ENCODE results near the gene ARHGAP10. TPM values are rescaled to one million over a fixed set of nuclear protein-coding genes. Genes with fewer than 3 reads are reported as not detected.

ARHGAP10 gene
- total RNA-seq, 3 donors from 2014 or later (not counting 1 experiment from before 2014, with no cell fraction given), result 13.9 to 28.7 (median 23.2) TPM

- peak; percentile 58 for TF ChIP-seq CTCF (IDR thresholded peaks at IDR 0.05)
- peak in 2 of 3 donors; percentile 70 to 76 for ATAC-seq
Observed at GRCh38 chr4:147984065-147984777, 252.3 kb downstream of the ARHGAP10 start.

GRCh38 chr4:147984778-147985138 is 252.9 kb downstream of the ARHGAP10 start:
- DNase-seq (no peak), ATAC-seq (no peak)
- Mint-ChIP-seq H3K36me3 (no peaks in the 10 kb centered on the region), H3K4me3 (no peak overlapping the region), H3K9me3 (no peaks in the 10 kb centered on the region), H3K27me3 (ENCODE audit: low read depth in 2 of 2) (no peaks in the 10 kb centered on the region), H3K4me1 (peaks cover 32 to 40% of the 10 kb centered on the region in 2 donors), H3K27ac (no peak overlapping the region)
- TF ChIP-seq CTCF (IDR thresholded peaks at IDR 0.05), result no peak
- 92% methylated on average over 2 of the region's 2 CpGs for WGBS (ENCODE audit: insufficient coverage)
- Histone ChIP-seq H3K4me3 (ENCODE audit: low read length) (no peak overlapping the region), H3K36me3 (ENCODE audit: control insufficient read depth, insufficient read depth, low read length) (no peaks in the 10 kb centered on the region), H3K27me3 (ENCODE audit: control insufficient read depth, insufficient read depth, low read length) (no peaks in the 10 kb centered on the region), H3K4me1 (ENCODE audit: control insufficient read depth, insufficient read depth, low read length) (no peaks in the 10 kb centered on the region), H3K27ac (ENCODE audit: low read length) (no peak overlapping the region), H3K9me3 (ENCODE audit: control insufficient read depth, insufficient read depth, low read length) (no peaks in the 10 kb centered on the region)
- intact Hi-C loops (cut with micrococcal nuclease), result no loop called here

More at GRCh38 chr4:147984065-147984777, 252.3 kb downstream of the ARHGAP10 start:
- 86% methylated on average over 14 of the region's 15 CpGs for WGBS (ENCODE audit: insufficient coverage)
- Histone ChIP-seq H3K4me1 (ENCODE audit: control insufficient read depth, insufficient read depth, low read length) (no peaks in the 10 kb centered on the region), H3K27ac (ENCODE audit: low read length) (no peak overlapping the region), H3K27me3 (ENCODE audit: control insufficient read depth, insufficient read depth, low read length) (no peaks in the 10 kb centered on the region), H3K4me3 (ENCODE audit: low read length) (no peak overlapping the region), H3K9me3 (ENCODE audit: control insufficient read depth, insufficient read depth, low read length) (no peaks in the 10 kb centered on the region), H3K36me3 (ENCODE audit: control insufficient read depth, insufficient read depth, low read length) (no peaks in the 10 kb centered on the region)
- DNase-seq, result peak in 1 of 2 donors; percentile 54
- Mint-ChIP-seq H3K9me3 (no peaks in the 10 kb centered on the region), H3K4me3 (no peak overlapping the region), H3K27ac (no peak overlapping the region), H3K36me3 (no peaks in the 10 kb centered on the region), H3K4me1 (peaks cover 37 to 40% of the 10 kb centered on the region in 2 donors), H3K27me3 (ENCODE audit: low read depth in 2 of 2) (no peaks in the 10 kb centered on the region)
- intact Hi-C loops (cut with micrococcal nuclease), result no loop called here

- Mint-ChIP-seq H3K27ac (no peak overlapping the region), H3K27me3 (ENCODE audit: low read depth in 2 of 2) (no peaks in the 10 kb centered on the region)
- no peak for ATAC-seq
Observed at GRCh38 chr4:147985376-147985775, 253.5 kb downstream of the ARHGAP10 start.

More at GRCh38 chr4:147985376-147985775, 253.5 kb downstream of the ARHGAP10 start:
- Mint-ChIP-seq H3K4me1 (peaks cover 25 to 37% of the 10 kb centered on the region in 2 donors), H3K36me3 (no peaks in the 10 kb centered on the region), H3K9me3 (no peaks in the 10 kb centered on the region), H3K4me3 (no peak overlapping the region)
- Histone ChIP-seq H3K27ac (ENCODE audit: low read length) (no peak overlapping the region), H3K4me3 (ENCODE audit: low read length) (no peak overlapping the region), H3K4me1 (ENCODE audit: control insufficient read depth, insufficient read depth, low read length) (no peaks in the 10 kb centered on the region), H3K36me3 (ENCODE audit: control insufficient read depth, insufficient read depth, low read length) (no peaks in the 10 kb centered on the region), H3K27me3 (ENCODE audit: control insufficient read depth, insufficient read depth, low read length) (no peaks in the 10 kb centered on the region), H3K9me3 (ENCODE audit: control insufficient read depth, insufficient read depth, low read length) (no peaks in the 10 kb centered on the region)
- DNase-seq, result no peak
- intact Hi-C loops (cut with micrococcal nuclease), result no loop called here
- no peak for TF ChIP-seq CTCF (IDR thresholded peaks at IDR 0.05)
- WGBS (ENCODE audit: insufficient coverage), result 97% methylated on average over 3 of the region's 3 CpGs
